Hepatocyte (in vitro differentiated cells): ENCODE data around the gene BBS1.

Source experiments
- CTCF ChIP-seq: fragments of 200-600 bp; sonication (generic); IDR thresholded peaks from 2 replicates; pipeline ENCODE4 v1.5.1; 2016; ENCODE audit warnings: antibody characterized with exemption, mild to moderate bottlenecking; ENCODE audit not compliant: poor library complexity
- EZH2 ChIP-seq: fragments of 200-600 bp; sonication (generic); IDR thresholded peaks from 2 replicates; pipeline ENCODE4 v1.6.1; 2016; ENCODE audit warnings: antibody characterized with exemption, mild to moderate bottlenecking, borderline replicate concordance
- EZH2phosphoT487 ChIP-seq: fragments of 200-600 bp; sonication (generic); IDR thresholded peaks from one replicate; pipeline ENCODE4 v1.6.1; 2018; ENCODE audit warnings: antibody characterized with exemption, mild to moderate bottlenecking, low read depth, moderate library complexity; ENCODE audit not compliant: unreplicated experiment, severe bottlenecking

GRCh38 chr11:66470015-66470414, 40.4 kb upstream of the BBS1 start:
- TF ChIP-seq CTCF (no peak), EZH2phosphoT487 (no peak), EZH2 (no peak)
